ENCODE measurements around the gene PLSCR5. TPM values are rescaled to one million over a fixed set of nuclear protein-coding genes. Genes with fewer than 3 reads are reported as not detected.

PLSCR5 gene
- total RNA-seq, 1 experiment from 2014 or later, result not detected

DNA sequence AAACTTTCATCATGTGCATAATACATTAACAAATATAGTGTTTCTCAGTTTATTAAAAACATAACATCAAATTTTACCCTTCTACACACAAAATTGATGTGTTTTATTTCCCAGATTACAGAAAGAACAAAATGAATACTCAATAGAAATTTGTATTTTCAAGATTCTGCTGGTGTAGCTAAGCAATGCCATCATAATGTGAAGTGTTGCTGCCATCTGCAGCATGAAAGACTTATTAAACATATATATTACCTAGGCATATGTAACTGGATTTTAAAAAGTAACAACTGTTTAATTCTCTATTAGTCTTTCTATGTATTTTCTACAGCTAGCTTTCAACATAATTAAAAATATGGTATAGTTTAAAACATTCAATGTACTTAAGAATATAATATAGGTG, 27.5 kb downstream of the PLSCR5 start:
- no peak overlapping the region for H3K4me2 ChIP-seq
- H3F3A ChIP-seq (ENCODE audit: insufficient read depth, low read depth), result no peaks in the 10 kb centered on the region
- no peaks in the 10 kb centered on the region for H4K20me1 ChIP-seq (ENCODE audit: insufficient read depth)
- no peaks in the 10 kb centered on the region for H3K36me3 ChIP-seq (ENCODE audit: low read depth)
- H3K79me2 ChIP-seq (ENCODE audit: low read depth), result no peaks in the 10 kb centered on the region
- ChIA-PET CTCF (interaction anchor here (0.5 to 2.0 kb wide), 6 partner anchors 16 to 1601 kb away, joined by 3 to 20 read pairs (median 4); no protein-coding TSS in a partner anchor), POLR2A (ENCODE audit: unreplicated experiment) (interaction anchor here (0.6 kb wide), 1 partner anchor 497 kb away, joined by 5 read pairs; no protein-coding TSS in a partner anchor)
- intact Hi-C loops (cut with micrococcal nuclease; ENCODE audit: unreplicated experiment), result loop anchor here (1.0 to 10.0 kb wide), 6 partner anchors 75 to 783 kb away; no protein-coding TSS in a partner anchor
- H3K9me3 ChIP-seq (ENCODE audit: insufficient read depth, low read depth), result 0 out of 2 replicates have a peak, but pooled peaks cover 3% of the 10 kb centered on the region
- no peaks in the 10 kb centered on the region for H3K27me3 ChIP-seq (ENCODE audit: insufficient read depth, low read depth)
- H3K9me2 ChIP-seq (ENCODE audit: insufficient read depth), result no peaks in the 10 kb centered on the region
- DNase-seq, result peak in 1 of 2 experiments; percentile 12
- BruUV-seq (replicated peaks), result no TSS peak
- H3K4me3 ChIP-seq, result no peak overlapping the region
- no peaks in the 10 kb centered on the region for H3K4me1 ChIP-seq (replicated peaks; ENCODE audit: insufficient read depth)
- no peak overlapping the region for H3K27ac ChIP-seq
- no peak for TF ChIP-seq EZH2 (IDR thresholded peaks at IDR 0.05; ENCODE audit: low read depth)
- TF ChIP-seq, protein P1, sequence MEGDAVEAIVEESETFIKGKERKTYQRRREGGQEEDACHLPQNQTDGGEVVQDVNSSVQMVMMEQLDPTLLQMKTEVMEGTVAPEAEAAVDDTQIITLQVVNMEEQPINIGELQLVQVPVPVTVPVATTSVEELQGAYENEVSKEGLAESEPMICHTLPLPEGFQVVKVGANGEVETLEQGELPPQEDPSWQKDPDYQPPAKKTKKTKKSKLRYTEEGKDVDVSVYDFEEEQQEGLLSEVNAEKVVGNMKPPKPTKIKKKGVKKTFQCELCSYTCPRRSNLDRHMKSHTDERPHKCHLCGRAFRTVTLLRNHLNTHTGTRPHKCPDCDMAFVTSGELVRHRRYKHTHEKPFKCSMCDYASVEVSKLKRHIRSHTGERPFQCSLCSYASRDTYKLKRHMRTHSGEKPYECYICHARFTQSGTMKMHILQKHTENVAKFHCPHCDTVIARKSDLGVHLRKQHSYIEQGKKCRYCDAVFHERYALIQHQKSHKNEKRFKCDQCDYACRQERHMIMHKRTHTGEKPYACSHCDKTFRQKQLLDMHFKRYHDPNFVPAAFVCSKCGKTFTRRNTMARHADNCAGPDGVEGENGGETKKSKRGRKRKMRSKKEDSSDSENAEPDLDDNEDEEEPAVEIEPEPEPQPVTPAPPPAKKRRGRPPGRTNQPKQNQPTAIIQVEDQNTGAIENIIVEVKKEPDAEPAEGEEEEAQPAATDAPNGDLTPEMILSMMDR (conservative IDR thresholded peaks at IDR 0.05), result peak; percentile 67
- no peak overlapping the region for H2AFZ ChIP-seq

- Histone ChIP-seq H2AFZ (no peak overlapping the region), H3K4me3 (no peak overlapping the region), H3K27ac (no peak overlapping the region), H4K20me1 (ENCODE audit: insufficient read depth) (no peaks in the 10 kb centered on the region), H3K27me3 (ENCODE audit: insufficient read depth, low read depth) (no peaks in the 10 kb centered on the region), H3K9me3 (ENCODE audit: insufficient read depth, low read depth) (no peaks in the 10 kb centered on the region), H3K79me2 (ENCODE audit: low read depth) (no peaks in the 10 kb centered on the region), H3K9me2 (ENCODE audit: insufficient read depth) (no peaks in the 10 kb centered on the region), H3K36me3 (ENCODE audit: low read depth) (no peaks in the 10 kb centered on the region), H3F3A (ENCODE audit: insufficient read depth, low read depth) (no peaks in the 10 kb centered on the region), H3K4me1 (replicated peaks; ENCODE audit: insufficient read depth) (no peaks in the 10 kb centered on the region), H3K4me2 (no peak overlapping the region)
- no TSS peak for BruUV-seq (replicated peaks)
- intact Hi-C loops (cut with micrococcal nuclease; ENCODE audit: unreplicated experiment), result loop anchor here (2.0 to 10.0 kb wide), 4 partner anchors 73 to 781 kb away; no protein-coding TSS in a partner anchor
- ChIA-PET POLR2A (ENCODE audit: unreplicated experiment) (no interaction called here), CTCF (no interaction called here)
- no peak for TF ChIP-seq EZH2 (IDR thresholded peaks at IDR 0.05; ENCODE audit: low read depth)
- TF ChIP-seq, protein P1 (conservative IDR thresholded peaks at IDR 0.05), result no peak
- DNase-seq, result no peak
Observed at GRCh38 chr3:146575636-146576035, 29.5 kb downstream of the PLSCR5 start.

- TF ChIP-seq, protein P1 (conservative IDR thresholded peaks at IDR 0.05), result no peak
- no peak for TF ChIP-seq EZH2 (IDR thresholded peaks at IDR 0.05; ENCODE audit: low read depth)
- Histone ChIP-seq H3K27me3 (ENCODE audit: insufficient read depth, low read depth) (no peaks in the 10 kb centered on the region), H3K4me1 (replicated peaks; ENCODE audit: insufficient read depth) (no peaks in the 10 kb centered on the region), H3K4me3 (no peak overlapping the region), H3K36me3 (ENCODE audit: low read depth) (no peaks in the 10 kb centered on the region), H3K79me2 (ENCODE audit: low read depth) (no peaks in the 10 kb centered on the region), H4K20me1 (ENCODE audit: insufficient read depth) (no peaks in the 10 kb centered on the region), H3K27ac (no peak overlapping the region), H3F3A (ENCODE audit: insufficient read depth, low read depth) (no peaks in the 10 kb centered on the region), H3K9me2 (ENCODE audit: insufficient read depth) (no peaks in the 10 kb centered on the region), H3K4me2 (no peak overlapping the region), H3K9me3 (ENCODE audit: insufficient read depth, low read depth) (no peaks in the 10 kb centered on the region), H2AFZ (no peak overlapping the region)
- no peak for DNase-seq
- ChIA-PET POLR2A (ENCODE audit: unreplicated experiment) (interaction anchor here (0.6 kb wide), 1 partner anchor 57 kb away, joined by 6 read pairs; no protein-coding TSS in a partner anchor), CTCF (no interaction called here)
- no TSS peak for BruUV-seq (replicated peaks)
- intact Hi-C loops (cut with micrococcal nuclease; ENCODE audit: unreplicated experiment), result loop anchor here (10.0 kb wide), 1 partner anchor 779 kb away; no protein-coding TSS in a partner anchor
Observed at GRCh38 chr3:146574173-146574572, 31.0 kb downstream of the PLSCR5 start.
